ENCODE measurements around the gene TARP.

TARP gene

DNA sequence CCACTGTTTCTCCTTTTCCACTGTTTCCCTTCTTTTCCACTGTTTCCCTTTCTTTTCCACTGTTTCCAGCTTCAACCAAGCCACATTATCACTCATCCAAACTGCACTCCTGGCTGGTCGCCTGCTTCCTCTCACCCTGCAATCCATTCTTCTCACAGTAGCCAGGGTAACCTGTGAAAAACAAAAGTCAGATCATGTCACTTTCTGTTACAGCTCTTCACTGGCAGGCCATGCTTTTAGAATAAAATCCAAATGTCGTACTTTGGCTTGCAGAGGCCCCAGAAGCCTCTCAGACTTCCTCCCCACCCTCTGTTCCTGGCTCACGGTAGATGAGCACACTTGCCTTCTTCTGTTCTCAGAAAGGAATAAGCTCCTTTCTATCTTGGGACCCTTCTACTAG, 61.5 kb downstream of the TARP start:
- DNase-seq = no peak

DNA sequence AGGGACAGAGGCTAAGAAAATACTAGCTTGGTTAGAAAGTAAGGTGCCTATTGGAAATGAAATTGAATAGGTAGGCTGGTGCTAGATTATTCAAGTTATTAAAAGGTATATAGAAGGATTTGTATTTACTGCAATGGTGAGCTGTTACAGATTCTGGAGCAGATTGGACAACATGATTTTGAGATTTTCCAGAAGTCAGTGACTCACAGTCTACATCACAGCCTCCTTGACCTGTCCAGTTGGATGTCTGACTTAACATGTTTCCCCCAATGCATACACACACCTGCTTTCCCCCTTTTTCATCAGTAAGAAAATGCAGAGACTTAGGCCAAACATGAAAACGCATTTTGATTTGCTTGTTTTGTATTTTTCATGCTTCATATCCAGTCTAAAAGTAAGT, 62.0 kb downstream of the TARP start:
- DNase-seq = no peak
